Left lobe of liver (tissue), 2 donors: Measurements from ENCODE around the gene MAMDC4. TPM values are rescaled to one million over a fixed set of nuclear protein-coding genes. Genes with fewer than 3 reads are reported as not detected.
A peak's percentile ranks its signal among the peaks of the same experiment; 100 is the strongest.
"Not testable (repeated sequence)": the region's sequence is repeated elsewhere in the genome, so short reads cannot be mapped to it uniquely, and the experiment has no call there.

Source experiments
- ATAC-seq: fragments of 200-7000 bp; cut with Tn5 transposase; one replicate; pipeline ENCODE4 v1.9.1; 2020; ENCODE audit warnings: mild to moderate bottlenecking, moderate library complexity
- DNase-seq: peaks from one replicate; pipeline ENCODE4 v3.0.0-alpha.2; 2020; ENCODE audit warnings: low spot score
- total RNA-seq: library from RNA; stranded (reverse); gene quantifications from one replicate; pipeline ENCODE4 v1.2.1, GENCODE V29; 2021
- donor health status: DM: no; HTN: no; CAD: no; lungs with moderate emphysema.
- donor health status: DM: no; HTN: yes; CAD: no.

The MAMDC4 gene
- total RNA-seq, 1 donor from 2014 or later: 28.6 TPM

DNA sequence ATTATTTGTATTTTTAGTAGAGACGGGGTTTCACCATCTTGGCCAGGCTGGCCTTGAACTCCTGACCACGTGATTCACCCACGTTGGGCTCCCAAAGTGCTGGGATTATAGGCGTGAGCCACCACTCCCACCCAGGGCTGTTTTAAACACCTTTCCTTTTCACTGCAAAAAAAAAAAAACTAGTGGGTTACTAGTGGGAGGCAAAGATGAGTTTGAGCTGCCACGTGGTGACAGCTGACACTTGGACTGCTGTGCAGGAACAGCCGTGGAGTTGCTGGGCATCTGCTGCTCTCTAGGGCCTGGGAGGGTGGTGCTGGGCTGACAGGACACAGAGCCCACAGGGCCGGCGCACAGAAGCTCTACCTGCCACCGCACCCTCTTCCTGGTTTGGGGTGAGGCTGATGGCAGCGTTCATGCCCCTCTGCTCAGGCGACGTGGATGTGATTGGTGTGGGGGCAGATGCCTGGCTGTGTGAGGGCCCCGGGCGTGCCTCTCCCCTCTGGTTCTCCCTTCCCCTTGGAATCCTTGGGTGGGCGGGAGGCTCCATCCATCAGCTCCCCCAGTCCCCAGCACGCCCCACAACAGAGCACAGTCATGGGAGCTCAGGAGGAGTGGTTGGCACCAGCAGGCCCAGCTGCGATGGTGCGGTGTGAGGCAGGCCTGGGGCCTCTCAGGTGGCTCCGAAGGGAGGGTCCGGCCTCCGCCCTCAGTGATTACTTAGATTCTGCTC is 27.5 kb upstream of the MAMDC4 start:
- DNase-seq (no peak), ATAC-seq (no peak)

DNA sequence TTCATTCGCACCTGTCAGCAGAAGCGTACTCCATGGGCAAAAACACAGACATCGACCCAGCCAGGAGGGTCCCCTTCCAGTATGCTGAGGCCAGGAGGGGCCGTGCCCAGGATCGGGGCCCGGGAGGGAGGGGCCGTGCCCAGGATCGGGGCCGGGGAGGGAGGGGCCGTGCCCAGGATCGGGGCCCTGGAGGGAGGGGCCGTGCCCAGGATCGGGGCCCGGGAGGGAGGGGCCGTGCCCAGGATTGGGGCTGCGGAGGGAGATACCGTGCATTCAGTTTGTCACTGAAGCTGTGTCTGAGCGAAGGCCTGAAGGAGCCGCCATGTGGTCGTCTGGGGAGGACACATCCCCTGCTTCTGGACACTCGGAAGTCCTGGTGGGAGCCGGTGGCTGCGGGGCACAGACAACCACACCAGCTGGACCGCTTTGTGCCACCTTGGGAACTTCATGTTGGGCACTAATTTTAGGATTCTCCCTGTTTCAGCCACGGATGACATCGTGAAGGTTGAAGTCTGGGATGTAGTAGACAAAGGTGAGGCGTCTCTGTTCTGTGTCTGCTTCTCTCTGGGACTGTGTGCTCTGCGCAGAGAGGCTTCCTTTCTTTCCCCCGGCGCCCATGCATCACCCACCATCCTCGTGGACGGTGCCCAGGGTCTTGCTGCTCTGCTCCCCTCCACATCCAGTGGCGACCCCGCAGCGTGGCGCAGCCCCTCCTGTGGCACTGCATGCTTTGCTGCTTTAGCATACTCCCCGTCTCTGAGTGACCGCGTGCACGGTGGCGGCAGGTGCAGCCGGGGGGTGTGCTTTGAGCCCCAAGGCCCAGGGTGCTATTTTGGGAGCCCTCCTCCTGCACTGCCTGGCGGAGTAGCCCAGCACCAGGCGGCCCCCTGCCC is 26.6 kb upstream of the MAMDC4 start:
- ATAC-seq: no peak
- no peak for DNase-seq

DNA sequence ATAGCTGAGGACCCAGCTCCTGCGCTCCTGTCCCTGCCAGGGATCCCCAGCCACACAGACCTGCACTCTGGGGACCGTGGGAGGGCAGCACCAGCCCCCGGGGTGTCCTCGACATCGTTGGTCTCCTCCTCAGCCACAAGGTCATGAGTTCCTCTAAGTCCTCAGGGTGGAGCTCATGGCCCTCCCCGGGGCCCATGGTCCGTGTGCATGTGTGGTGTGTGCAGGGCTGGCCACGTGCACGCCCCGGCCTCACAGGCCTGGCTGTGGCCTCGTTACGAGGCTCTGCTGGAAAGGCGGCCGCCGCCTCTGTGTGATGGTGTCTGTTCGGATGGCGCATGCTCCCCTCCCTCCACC is 26.0 kb upstream of the MAMDC4 start:
- no peak for ATAC-seq
- no peak for DNase-seq

DNA sequence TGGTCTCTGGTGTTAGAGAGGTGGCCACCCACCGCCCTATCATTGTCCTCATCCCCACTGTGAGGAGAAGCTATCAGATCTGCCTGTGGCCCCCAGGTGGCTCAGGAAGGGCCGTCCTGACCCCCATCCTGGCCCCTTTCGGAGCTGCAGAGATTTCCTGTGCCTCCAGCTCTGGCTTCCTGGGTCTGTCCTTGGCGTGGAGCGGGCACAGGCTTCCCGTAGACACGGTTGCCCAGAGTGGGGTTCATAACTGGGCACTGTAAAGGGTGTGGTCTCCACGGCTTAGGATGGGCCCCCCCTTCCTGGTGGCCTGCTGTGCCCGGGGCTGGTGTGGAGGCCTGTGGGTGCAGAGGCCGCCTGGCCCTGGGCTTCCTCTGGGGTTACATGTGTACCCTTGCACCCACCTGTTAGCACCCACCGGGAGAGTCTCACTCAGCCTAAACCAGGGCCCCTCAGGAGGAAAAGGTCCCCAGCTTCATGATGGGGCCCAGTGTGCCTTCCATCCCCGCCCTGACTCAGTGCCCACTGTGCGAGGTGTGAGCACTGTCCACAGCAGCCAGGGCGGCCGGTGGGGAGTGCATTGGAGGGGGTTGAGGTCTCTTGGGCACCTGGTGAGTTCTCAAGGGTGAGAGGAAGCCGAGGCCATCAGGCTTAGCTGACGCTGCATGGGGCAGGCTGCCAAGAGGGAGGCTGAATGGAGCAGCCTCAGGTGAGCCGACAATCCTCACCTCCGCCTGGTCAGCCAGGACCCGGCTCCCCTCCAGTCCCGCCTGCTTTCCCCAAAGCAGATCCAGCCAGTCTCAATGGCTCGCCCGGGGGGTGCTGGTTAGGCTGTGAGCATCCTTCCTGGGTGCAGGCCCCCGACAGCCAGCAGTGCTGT is 25.2 kb upstream of the MAMDC4 start:
- DNase-seq (no peak), ATAC-seq (no peak)

DNA sequence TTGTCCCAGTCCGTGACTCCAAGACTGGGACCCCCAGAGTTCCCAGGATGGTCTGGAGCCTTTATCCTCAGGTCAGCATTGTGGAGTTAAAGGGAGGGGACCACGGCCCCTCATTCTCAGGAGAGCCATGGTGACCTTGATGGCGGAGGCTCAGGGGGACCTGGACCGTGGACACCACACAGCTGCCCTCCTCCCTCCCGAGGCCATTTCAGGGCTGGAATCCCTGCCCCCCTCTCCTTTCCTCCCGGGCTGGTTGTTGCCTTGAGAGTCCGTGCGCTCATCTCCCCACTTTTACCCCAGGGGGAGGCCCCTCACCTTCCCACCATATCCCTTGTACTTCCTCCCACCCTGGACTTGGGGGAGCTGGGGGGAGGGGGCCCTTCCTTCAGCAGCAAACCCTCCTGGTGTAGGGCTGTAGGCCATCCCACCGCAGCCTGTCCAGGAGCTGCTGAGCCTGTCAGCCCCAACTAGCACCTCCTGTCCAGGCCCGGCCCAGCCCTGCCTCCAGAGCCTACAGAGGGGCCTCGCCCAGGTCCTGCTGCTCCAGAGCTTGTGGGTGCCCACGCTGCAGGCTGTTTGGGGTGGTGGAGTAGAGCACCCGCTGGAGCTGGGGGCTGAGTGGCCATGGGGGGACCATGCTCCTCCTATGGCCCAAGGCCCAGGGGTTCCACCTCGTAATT is 24.2 kb upstream of the MAMDC4 start:
- DNase-seq (no peak), ATAC-seq (no peak)

DNA sequence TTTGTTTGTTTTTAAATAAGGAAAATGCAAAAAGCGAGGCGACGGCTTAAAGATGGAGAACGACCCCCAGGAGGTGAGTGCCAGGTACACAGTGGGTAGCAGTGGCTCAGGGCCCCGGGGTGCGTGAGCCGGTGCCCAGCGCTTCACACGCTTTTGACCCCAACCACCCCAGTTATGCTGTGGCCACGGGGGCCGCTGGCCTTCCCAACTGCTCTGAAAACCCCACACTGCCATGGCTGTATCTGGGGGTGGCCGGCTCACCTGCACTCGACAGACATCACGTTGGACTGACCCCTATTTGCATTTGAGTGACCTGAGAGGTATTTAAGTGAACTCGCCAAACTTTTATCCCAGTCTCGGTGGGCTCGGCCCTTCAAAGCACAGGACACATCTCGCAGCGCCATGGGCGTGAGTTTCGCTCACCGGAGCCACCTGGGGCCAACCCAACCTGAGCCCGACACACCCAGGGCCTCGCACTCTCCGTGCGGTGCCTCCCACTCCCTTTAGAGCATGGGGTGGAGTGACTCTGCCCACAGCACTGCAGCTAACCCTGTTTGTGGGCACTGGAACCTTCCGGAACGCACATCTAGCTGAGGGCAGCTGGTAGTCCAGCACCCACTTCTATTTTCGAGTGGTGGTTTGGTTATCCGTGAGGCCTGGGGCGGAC is 23.5 kb upstream of the MAMDC4 start:
- ATAC-seq (no peak), DNase-seq (no peak)

DNA sequence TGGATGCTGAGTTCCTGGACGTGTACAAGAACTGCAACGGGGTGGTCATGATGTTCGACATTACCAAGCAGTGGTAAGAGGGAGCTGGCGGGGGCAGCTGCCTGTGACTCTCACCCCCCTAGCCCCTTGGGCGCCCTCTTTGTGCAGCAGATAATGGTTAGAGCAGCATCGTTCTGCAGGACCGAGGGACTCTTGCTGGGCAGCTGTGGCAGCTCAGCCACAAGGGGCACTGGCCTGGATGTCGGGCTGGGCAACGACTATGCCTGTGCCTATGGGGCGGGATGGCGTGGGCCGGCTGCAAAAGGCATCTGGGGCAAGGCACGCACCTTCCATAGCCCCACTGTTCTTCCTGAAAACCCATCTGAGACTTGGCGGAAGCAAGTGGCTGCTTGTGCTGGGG is 22.7 kb upstream of the MAMDC4 start:
- DNase-seq (no peak), ATAC-seq (no peak)

DNA sequence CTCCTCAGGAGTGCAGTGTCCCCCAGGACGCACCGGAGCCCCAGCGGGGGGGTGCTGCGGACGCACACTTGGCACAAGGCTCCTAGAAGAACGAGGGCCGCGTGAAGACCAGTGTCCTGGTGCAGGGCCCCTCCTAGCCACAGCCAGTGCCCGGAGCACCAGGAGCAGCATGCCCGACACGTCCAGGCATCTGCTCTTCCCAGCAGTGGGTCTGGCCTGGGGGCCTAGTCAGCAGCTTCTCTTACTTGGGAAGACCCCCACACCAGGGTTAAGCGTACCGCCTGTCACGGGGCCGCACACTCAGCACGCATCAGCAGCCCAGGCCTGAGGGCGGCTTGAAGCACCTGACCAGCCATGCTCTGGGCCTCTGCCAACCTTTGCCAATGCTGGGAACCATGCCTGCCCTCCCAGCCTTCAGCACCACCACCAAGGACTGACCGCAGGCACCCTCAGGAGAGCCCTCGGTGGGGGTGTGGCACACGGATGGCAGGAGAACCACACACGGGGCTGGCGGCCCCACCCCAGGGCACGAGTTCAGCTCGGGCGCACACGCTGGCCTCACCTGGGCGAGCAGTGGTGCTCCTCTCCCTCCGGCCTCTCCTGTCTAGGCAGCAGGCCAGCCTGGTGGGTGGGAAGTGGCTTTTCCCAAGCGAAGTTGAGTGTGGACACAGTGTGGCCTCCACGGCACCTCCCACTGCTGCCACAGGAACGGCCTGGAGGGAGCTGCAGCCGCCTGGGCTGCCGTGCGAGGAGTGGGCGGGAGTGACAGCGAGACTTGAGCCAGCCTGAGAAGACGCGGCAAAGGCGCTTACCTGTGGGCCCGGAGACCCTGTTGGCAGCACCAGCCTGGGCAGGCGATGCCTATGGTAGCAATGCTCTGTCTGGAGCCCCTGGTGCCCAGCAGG is 21.9 kb upstream of the MAMDC4 start:
- no peak for ATAC-seq
- DNase-seq: peak; percentile 46

DNA sequence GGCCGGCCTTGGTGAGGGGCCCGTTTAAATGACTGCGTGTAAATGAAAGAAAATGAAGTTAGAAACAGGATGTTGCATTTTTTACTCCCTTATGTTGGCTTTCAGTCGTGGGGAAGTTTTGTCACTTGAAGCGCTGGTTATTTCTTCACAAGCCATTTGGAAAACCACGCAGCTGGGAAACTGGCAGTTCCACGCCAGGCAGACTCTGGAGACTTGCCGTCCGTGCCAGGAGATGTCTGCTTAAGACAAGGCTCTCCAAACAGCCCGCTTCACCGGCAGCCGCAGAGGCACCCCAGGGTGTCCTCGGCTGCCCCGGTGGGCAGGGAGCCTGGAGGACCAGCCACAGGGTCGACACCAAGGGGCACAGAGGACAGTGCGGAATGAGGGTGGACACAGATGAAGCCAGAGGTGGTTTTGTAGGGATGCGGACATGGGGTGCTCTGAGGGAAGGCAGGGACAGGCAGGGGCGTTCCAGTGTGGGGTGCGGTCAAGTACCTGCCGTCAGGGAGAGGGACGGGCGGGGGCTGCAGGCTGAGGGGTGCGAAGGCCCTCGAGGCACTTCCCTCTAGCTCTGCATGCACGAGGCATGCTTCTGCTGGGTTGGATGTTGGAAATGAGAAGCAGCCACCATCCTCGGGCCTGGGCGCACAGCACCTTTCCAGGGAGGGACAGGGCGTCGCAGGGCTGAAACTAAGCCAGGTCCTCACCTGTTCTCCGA is 21.0 kb upstream of the MAMDC4 start:
- ATAC-seq (no peak), DNase-seq (no peak)

DNA sequence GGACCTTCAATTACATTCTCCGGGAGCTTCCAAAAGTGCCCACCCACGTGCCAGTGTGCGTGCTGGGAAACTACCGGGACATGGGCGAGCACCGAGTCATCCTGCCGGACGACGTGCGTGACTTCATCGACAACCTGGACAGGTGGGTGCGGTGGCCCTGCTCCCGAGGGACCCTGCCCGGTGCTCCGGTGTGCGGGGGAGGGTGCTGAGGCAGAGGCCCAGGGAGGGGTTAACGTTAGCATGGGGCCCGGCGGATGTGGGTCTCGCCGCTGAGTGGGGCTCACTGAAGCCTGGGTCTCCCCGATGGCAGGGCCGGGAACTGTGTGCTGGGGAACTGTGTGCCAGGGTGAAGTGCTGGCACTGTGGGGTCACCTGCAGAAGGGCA is 20.4 kb upstream of the MAMDC4 start:
- ATAC-seq (no peak), DNase-seq (no peak)

DNA sequence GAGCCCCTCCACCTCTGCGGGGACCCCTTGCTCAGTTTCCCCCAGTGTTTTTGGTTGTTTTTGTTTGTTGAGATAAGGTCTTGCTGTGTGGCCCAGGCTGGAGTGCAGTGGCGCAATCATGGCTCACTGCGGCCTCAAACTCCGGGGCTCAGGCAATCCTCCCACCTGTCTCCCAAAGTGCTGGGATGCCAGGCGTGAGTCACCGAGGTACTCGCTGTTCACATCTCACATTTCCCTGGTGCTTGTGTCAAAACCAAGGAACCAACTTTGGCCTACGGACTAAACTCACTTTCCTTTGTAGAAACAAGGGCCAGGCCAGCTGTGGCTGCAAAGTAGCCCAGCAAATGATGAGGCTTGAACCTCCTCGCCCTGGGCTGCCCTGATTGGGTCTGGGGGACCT is 19.6 kb upstream of the MAMDC4 start:
- no peak for DNase-seq

DNA sequence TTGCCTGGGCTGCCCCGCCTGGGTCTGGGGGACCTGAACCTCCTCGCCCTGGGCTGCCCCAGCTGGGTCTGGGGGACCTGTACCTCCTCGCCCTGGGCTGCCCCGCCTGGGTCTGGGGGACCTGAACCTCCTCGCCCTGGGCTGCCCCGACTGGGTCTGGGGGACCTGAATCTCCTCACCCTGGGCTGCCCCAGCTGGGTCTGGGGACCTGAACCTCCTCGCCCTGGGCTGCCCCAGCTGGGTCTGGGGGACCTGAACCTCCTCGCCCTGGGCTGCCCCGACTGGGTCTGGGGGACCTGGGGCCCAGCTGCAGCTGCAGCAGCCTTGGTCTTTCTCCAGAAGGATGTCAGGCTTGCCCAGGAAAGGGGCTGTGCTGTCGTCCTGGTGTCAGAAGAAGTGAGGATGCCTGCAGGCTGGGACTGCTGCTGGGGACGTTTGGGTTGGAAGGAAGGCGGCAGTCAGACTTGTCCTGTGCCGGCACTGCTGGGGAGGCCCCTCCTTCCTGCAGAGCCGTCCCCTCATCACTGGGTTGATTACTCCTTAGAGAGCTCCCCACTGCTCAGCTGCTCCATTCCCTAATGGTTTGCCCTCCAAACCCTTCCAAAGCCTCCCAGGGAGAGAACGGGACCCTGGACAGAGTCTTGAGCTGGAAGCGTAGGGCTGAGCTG is 18.6 kb upstream of the MAMDC4 start:
- not testable (repeated sequence) for ATAC-seq, DNase-seq

More for the DNA sequence above, 19.6 kb upstream of the MAMDC4 start:
- no peak for ATAC-seq

DNA sequence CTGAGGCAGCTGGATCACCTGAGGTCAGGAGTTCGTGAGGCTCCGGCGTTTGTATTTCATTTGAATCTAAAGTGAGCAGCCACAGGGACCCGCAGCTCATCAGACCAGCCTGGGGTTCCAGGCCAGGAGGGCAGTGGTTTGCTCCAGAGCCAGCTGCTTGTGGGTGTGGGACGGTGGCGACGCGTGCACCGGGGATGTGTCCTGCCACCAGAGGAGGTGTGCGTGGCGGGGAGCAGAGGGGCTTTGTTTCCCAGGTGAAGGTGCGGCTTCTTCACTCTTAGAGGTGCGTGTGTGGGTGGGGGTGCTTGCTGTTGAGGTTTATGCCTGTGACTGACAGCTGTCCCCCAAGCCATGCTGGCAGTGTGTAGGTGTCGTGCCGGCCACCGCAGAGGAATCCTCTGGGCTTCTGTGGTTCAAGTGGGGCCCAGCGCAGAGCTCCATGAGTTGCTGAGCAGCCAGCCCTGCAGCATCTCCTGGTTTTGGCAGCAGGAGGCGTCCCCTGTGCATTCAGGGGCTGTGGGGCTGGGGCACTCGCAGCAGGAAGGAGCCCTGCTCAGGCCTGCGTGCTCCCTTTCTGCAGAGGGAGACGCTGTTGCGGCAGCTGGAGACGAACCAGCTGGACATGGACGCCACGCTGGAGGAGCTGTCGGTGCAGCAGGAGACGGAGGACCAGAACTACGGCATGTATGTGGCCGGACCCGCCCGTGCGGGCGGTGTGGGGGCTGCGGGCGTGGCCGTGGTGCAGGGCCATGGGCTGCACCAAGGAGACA is 16.8 kb upstream of the MAMDC4 start:
- no peak for ATAC-seq
- DNase-seq: no peak

DNA sequence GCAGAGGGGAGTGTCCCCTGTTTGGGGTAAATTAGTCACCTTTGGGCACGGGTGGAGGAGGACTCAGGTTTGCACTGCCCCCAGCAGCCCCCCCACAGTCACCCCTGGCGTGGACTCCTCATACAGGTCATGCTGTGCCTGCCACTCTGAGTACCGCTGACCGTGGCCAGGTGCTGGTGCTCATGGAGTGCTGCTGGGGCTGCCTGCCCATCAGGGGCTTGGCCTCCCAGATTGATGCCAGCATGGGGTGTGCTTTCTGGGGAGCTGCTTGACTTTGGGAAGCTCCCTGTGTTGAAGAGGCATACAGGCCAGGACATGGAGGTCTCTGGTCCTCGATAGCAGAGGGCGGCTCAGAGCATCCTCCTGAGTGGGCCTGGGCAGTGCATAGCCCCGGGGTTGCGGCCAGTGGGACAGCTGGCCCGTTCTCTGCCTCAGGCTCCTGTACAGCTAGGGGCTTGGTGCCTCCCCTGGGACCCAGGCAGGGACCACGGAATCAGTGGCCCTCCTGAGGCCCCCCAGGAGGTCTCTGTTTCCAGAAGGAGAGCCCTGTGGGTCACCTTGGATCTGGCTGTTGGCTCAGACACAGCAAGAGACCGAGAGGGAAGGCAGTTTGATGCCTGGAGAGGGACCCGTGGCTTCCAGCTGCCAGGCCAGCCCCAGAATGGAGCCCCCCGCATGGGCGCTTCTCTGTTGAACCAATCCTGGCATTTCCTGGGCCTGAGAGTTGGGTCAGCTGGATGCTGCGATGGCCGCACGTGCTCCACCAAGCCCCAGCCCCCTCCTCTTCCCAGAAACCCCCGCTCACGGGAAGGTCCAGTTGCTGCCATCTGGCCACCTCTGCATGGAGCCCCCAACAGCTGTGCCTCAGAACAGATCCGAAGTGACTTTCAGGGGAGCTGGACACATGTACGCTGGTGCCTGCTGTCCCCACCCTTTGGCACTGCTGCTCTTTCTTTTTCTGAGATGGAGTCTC is 15.9 kb upstream of the MAMDC4 start:
- no peak for DNase-seq
- ATAC-seq: no peak

DNA sequence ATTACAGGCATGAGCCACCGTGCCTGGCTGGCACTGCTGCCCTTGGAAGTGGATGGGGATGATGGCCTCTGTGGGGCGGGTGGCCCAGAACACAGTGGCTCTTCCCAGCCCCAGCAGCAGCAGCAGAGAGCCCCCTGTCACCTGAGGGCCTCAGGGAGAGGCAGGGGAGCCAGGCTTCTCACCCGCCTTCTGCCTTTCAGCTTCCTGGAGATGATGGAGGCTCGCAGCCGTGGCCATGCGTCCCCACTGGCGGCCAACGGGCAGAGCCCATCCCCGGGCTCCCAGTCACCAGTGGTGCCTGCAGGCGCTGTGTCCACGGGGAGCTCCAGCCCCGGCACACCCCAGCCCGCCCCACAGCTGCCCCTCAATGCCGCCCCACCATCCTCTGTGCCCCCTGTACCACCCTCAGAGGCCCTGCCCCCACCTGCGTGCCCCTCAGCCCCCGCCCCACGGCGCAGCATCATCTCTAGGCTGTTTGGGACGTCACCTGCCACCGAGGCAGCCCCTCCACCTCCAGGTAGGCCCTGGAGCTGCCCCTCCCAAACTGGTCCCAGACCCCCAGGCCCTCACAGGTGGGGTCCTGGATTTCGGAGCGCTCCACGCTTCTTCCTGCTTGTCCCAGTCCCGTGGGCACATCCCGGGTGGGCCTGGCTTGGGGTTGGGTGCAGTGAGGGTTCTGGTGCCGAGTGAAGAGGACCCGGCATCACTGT is 14.8 kb upstream of the MAMDC4 start:
- DNase-seq: no peak
- no peak for ATAC-seq
